ENCODE results near the gene UBXN7.

Gene UBXN7

DNA sequence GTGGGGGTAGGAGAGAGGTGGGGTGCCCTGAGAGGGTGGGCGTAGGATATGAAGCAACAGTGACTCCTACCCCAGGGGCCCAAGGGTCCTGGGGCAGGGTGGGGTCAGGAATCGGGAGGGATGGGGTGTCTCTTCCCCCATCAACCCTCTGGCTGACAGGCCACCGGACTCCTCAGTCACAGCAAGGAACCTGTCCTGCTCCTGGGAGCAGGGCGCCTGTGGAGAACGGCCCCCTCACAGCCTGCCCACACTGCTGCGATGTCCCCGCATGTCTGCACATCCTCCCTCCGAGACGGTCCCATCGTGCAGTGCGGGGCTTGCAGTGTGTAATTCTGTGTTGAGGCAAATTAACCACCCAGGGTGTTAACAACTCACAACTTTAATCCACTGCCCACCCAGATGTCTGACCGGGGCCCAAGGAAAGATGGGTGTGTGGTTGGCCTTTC is 96.7 kb downstream of the UBXN7 start:
- Histone ChIP-seq H2AK5ac (ENCODE audit: low read length) (no peak overlapping the region), H3K23ac (ENCODE audit: low read length) (no peak overlapping the region), H4K12ac (ENCODE audit: low read depth, low read length) (no peak overlapping the region), H3K4me1 (ENCODE audit: control insufficient read depth in 1 of 2, insufficient read depth in 2 of 2, low read length in 2 of 2) (no peaks in the 10 kb centered on the region), H3K79me2 (ENCODE audit: control insufficient read depth, insufficient read depth, low read length, poor library complexity) (no peaks in the 10 kb centered on the region), H2BK12ac (ENCODE audit: low read length) (no peak overlapping the region), H2BK120ac (ENCODE audit: insufficient read depth, low read length, poor library complexity) (no peak overlapping the region), H3K9me3 (ENCODE audit: insufficient read depth, low read depth, low read length) (no peaks in the 10 kb centered on the region), H2BK5ac (ENCODE audit: low read depth, low read length, poor library complexity) (no peak overlapping the region), H2AFZ (ENCODE audit: insufficient read depth, low read length, poor library complexity) (no peak overlapping the region), H3K27me3 (ENCODE audit: insufficient read depth, low read length) (no peaks in the 10 kb centered on the region), H4K91ac (ENCODE audit: low read depth, low read length) (no peak overlapping the region), H3K4ac (ENCODE audit: low read depth, low read length) (no peak overlapping the region), H3K27ac (ENCODE audit: low read depth, low read length) (no peak overlapping the region), H3K14ac (ENCODE audit: low read length) (no peak overlapping the region), H3K9ac (ENCODE audit: low read length) (no peak overlapping the region), H4K8ac (ENCODE audit: low read depth, low read length) (no peak overlapping the region), H3K36me3 (ENCODE audit: control insufficient read depth in 1 of 2, insufficient read depth in 2 of 2, low read length in 2 of 2) (no peaks in the 10 kb centered on the region), H3K4me2 (ENCODE audit: low read length) (no peak overlapping the region), H3K79me1 (ENCODE audit: low read length) (peaks cover 1% of the 10 kb centered on the region), H3K18ac (ENCODE audit: low read length) (no peak overlapping the region), H3K4me3 (ENCODE audit: low read depth, low read length) (no peak overlapping the region)
- no CpG with 5 or more reads among the region's 12 CpGs for WGBS (ENCODE audit: extremely low coverage, insufficient coverage, insufficient read length)
- DNase-seq = no peak

- no CpG with 5 or more reads among the region's 1 CpG for WGBS (ENCODE audit: extremely low coverage, insufficient coverage, insufficient read length)
- Histone ChIP-seq H3K9me3 (ENCODE audit: insufficient read depth, low read depth, low read length) (no peaks in the 10 kb centered on the region), H3K4me3 (ENCODE audit: low read depth, low read length) (no peak overlapping the region), H3K9ac (ENCODE audit: low read length) (no peak overlapping the region), H3K14ac (ENCODE audit: low read length) (no peak overlapping the region), H3K4ac (ENCODE audit: low read depth, low read length) (no peak overlapping the region), H3K18ac (ENCODE audit: low read length) (no peak overlapping the region), H4K91ac (ENCODE audit: low read depth, low read length) (no peak overlapping the region), H2BK5ac (ENCODE audit: low read depth, low read length, poor library complexity) (no peak overlapping the region), H3K4me1 (ENCODE audit: control insufficient read depth in 1 of 2, insufficient read depth in 2 of 2, low read length in 2 of 2) (no peaks in the 10 kb centered on the region), H2AK5ac (ENCODE audit: low read length) (no peak overlapping the region), H3K36me3 (ENCODE audit: control insufficient read depth in 1 of 2, insufficient read depth in 2 of 2, low read length in 2 of 2) (no peaks in the 10 kb centered on the region), H3K4me2 (ENCODE audit: low read length) (no peak overlapping the region), H2AFZ (ENCODE audit: insufficient read depth, low read length, poor library complexity) (no peak overlapping the region), H3K27ac (ENCODE audit: low read depth, low read length) (no peak overlapping the region), H3K79me1 (ENCODE audit: low read length) (peaks cover 1% of the 10 kb centered on the region), H4K12ac (ENCODE audit: low read depth, low read length) (no peak overlapping the region), H2BK12ac (ENCODE audit: low read length) (no peak overlapping the region), H2BK120ac (ENCODE audit: insufficient read depth, low read length, poor library complexity) (no peak overlapping the region), H3K23ac (ENCODE audit: low read length) (no peak overlapping the region), H3K79me2 (ENCODE audit: control insufficient read depth, insufficient read depth, low read length, poor library complexity) (no peaks in the 10 kb centered on the region), H3K27me3 (ENCODE audit: insufficient read depth, low read length) (no peaks in the 10 kb centered on the region), H4K8ac (ENCODE audit: low read depth, low read length) (no peak overlapping the region)
- no peak for DNase-seq
Observed at GRCh38 chr3:196334982-196335381, 97.2 kb downstream of the UBXN7 start.

DNA sequence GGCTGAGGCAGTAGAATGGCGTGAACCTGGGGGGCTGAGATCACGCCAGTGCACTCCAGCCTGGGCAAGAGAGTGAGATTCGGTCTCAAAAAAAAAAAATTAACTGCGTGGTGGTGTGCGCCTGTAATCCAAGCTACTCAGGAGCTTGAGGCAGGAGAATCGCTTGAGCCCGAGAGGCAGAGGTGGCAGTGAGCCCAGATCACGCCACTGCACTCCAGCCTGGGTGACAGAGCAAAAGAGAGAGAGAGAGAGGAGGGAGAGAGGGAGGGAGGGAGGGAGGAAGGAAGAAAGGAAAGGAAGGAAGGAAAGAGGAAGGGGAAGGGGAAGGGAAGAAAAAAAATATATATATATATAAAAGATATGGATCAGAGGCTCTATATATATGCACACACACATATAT is 100.1 kb downstream of the UBXN7 start:
- WGBS (ENCODE audit: extremely low coverage, insufficient coverage, insufficient read length) = no CpG with 5 or more reads among the region's 8 CpGs
- Histone ChIP-seq H2AFZ (ENCODE audit: insufficient read depth, low read length, poor library complexity) (no peak overlapping the region), H3K36me3 (ENCODE audit: control insufficient read depth in 1 of 2, insufficient read depth in 2 of 2, low read length in 2 of 2) (no peaks in the 10 kb centered on the region), H3K18ac (ENCODE audit: low read length) (no peak overlapping the region), H3K4me3 (ENCODE audit: low read depth, low read length) (no peak overlapping the region), H4K8ac (ENCODE audit: low read depth, low read length) (no peak overlapping the region), H4K91ac (ENCODE audit: low read depth, low read length) (no peak overlapping the region), H3K4me2 (ENCODE audit: low read length) (no peak overlapping the region), H3K9me3 (ENCODE audit: insufficient read depth, low read depth, low read length) (no peaks in the 10 kb centered on the region), H2BK120ac (ENCODE audit: insufficient read depth, low read length, poor library complexity) (no peak overlapping the region), H4K12ac (ENCODE audit: low read depth, low read length) (no peak overlapping the region), H2BK5ac (ENCODE audit: low read depth, low read length, poor library complexity) (no peak overlapping the region), H3K27ac (ENCODE audit: low read depth, low read length) (no peak overlapping the region), H3K4me1 (ENCODE audit: control insufficient read depth in 1 of 2, insufficient read depth in 2 of 2, low read length in 2 of 2) (peaks cover 0 to 4% of the 10 kb centered on the region in 2 experiments), H3K9ac (ENCODE audit: low read length) (no peak overlapping the region), H3K14ac (ENCODE audit: low read length) (no peak overlapping the region), H2BK12ac (ENCODE audit: low read length) (no peak overlapping the region), H3K79me1 (ENCODE audit: low read length) (no peaks in the 10 kb centered on the region), H3K4ac (ENCODE audit: low read depth, low read length) (no peak overlapping the region), H3K79me2 (ENCODE audit: control insufficient read depth, insufficient read depth, low read length, poor library complexity) (no peaks in the 10 kb centered on the region), H3K23ac (ENCODE audit: low read length) (no peak overlapping the region), H2AK5ac (ENCODE audit: low read length) (no peak overlapping the region), H3K27me3 (ENCODE audit: insufficient read depth, low read length) (no peaks in the 10 kb centered on the region)
- DNase-seq = no peak

GRCh38 chr3:196327405-196327804 is 104.8 kb downstream of the UBXN7 start:
- Histone ChIP-seq H3K9ac (ENCODE audit: low read length) (no peak overlapping the region), H3K4me3 (ENCODE audit: low read depth, low read length) (no peak overlapping the region), H4K12ac (ENCODE audit: low read depth, low read length) (no peak overlapping the region), H3K79me1 (ENCODE audit: low read length) (no peaks in the 10 kb centered on the region), H4K8ac (ENCODE audit: low read depth, low read length) (no peak overlapping the region), H3K4me1 (ENCODE audit: control insufficient read depth in 1 of 2, insufficient read depth in 2 of 2, low read length in 2 of 2) (peaks cover 0 to 4% of the 10 kb centered on the region in 2 experiments), H4K91ac (ENCODE audit: low read depth, low read length) (no peak overlapping the region), H3K14ac (ENCODE audit: low read length) (no peak overlapping the region), H2BK12ac (ENCODE audit: low read length) (no peak overlapping the region), H3K9me3 (ENCODE audit: insufficient read depth, low read depth, low read length) (peaks cover 2% of the 10 kb centered on the region), H3K4ac (ENCODE audit: low read depth, low read length) (no peak overlapping the region), H2BK5ac (ENCODE audit: low read depth, low read length, poor library complexity) (no peak overlapping the region), H3K18ac (ENCODE audit: low read length) (no peak overlapping the region), H2AK5ac (ENCODE audit: low read length) (no peak overlapping the region), H3K23ac (ENCODE audit: low read length) (no peak overlapping the region), H2AFZ (ENCODE audit: insufficient read depth, low read length, poor library complexity) (no peak overlapping the region), H2BK120ac (ENCODE audit: insufficient read depth, low read length, poor library complexity) (no peak overlapping the region), H3K4me2 (ENCODE audit: low read length) (no peak overlapping the region), H3K27me3 (ENCODE audit: insufficient read depth, low read length) (no peaks in the 10 kb centered on the region), H3K36me3 (ENCODE audit: control insufficient read depth in 1 of 2, insufficient read depth in 2 of 2, low read length in 2 of 2) (no peaks in the 10 kb centered on the region), H3K27ac (ENCODE audit: low read depth, low read length) (no peak overlapping the region), H3K79me2 (ENCODE audit: control insufficient read depth, insufficient read depth, low read length, poor library complexity) (no peaks in the 10 kb centered on the region)
- WGBS (ENCODE audit: extremely low coverage, insufficient coverage, insufficient read length) = no CpG with 5 or more reads among the region's 6 CpGs
- no peak for DNase-seq

All from trophoblast cell (in vitro differentiated cells and primary cell).